GM18867 (cell line): ENCODE data around the gene IPPK.
A peak's percentile ranks its signal among the peaks of the same experiment; 100 is the strongest.
"Not testable (repeated sequence)": the region's sequence is repeated elsewhere in the genome, so short reads cannot be mapped to it uniquely, and the experiment has no call there.

Experiments
- ATAC-seq: cut with Tn5 transposase; IDR thresholded peaks from one replicate; pipeline ENCODE4 v1.9.1; 2021; ENCODE audit warnings: mild to moderate bottlenecking, moderate library complexity; ENCODE audit not compliant: unreplicated experiment

Gene IPPK

GRCh38 chr9:92639791-92640271 lies 30.1 kb downstream of the IPPK start:
- ATAC-seq, result no peak

- no peak for ATAC-seq
Observed at GRCh38 chr9:92639124-92639523, 30.8 kb downstream of the IPPK start.

- no peak for ATAC-seq
Observed at GRCh38 chr9:92638621-92639101, 31.3 kb downstream of the IPPK start.

- ATAC-seq, result no peak
Observed at GRCh38 chr9:92637886-92638620, 31.9 kb downstream of the IPPK start.

GRCh38 chr9:92637326-92637725 lies 32.6 kb downstream of the IPPK start:
- ATAC-seq, result no peak

GRCh38 chr9:92636627-92637026 lies 33.3 kb downstream of the IPPK start:
- no peak for ATAC-seq

- ATAC-seq, result no peak
Observed at GRCh38 chr9:92635760-92636159, 34.2 kb downstream of the IPPK start.

- ATAC-seq, result peak; percentile 62
Observed at GRCh38 chr9:92634712-92635605, 35.0 kb downstream of the IPPK start.

GRCh38 chr9:92633614-92634278 lies 36.2 kb downstream of the IPPK start:
- no peak for ATAC-seq

- no peak for ATAC-seq
Observed at GRCh38 chr9:92632641-92633040, 37.3 kb downstream of the IPPK start.

- no peak for ATAC-seq
Observed at GRCh38 chr9:92631452-92632343, 38.2 kb downstream of the IPPK start.

- no peak for ATAC-seq
Observed at GRCh38 chr9:92627651-92628050, 42.3 kb downstream of the IPPK start.

- ATAC-seq, result no peak
Observed at GRCh38 chr9:92626484-92626883, 43.4 kb downstream of the IPPK start.

- not testable (repeated sequence) for ATAC-seq
Observed at GRCh38 chr9:92623936-92624335, 46.0 kb downstream of the IPPK start.

GRCh38 chr9:92620845-92621244 lies 49.1 kb downstream of the IPPK start:
- ATAC-seq, result no peak

- ATAC-seq, result no peak
Observed at GRCh38 chr9:92619601-92620300, 50.2 kb downstream of the IPPK start.

GRCh38 chr9:92618633-92619225 lies 51.2 kb downstream of the IPPK start:
- ATAC-seq, result no peak

- no peak for ATAC-seq
Observed at GRCh38 chr9:92617951-92618510, 51.9 kb downstream of the IPPK start.
